AG04449 (cell line): Measurements from ENCODE around the gene ZNF239.
A peak's percentile ranks its signal among the peaks of the same experiment; 100 is the strongest.

Source experiments
- CTCF ChIA-PET: fragments of 350-600 bp; formaldehyde crosslinking; extraction: SDS; loops from one replicate; lab custom pipeline; 2021; ENCODE audit warnings: antibody characterized with exemption; lab: Yijun Ruan, JAX
- POLR2A ChIA-PET: fragments of 400-600, 350-600 bp; formaldehyde crosslinking; extraction: SDS; loops from one replicate; lab custom pipeline; 2020; ENCODE audit warnings: antibody characterized with exemption, inconsistent platforms; lab: Yijun Ruan, JAX
- DNase-seq: peaks from one replicate; pipeline ENCODE4 v3.0.0-alpha.2; 2010; ENCODE audit warnings: low read depth, low spot score
- H3K4me3 ChIP-seq: 2 replicates; pipeline ENCODE4 v1.5.1; 2011; ENCODE audit warnings: low read depth, mild to moderate bottlenecking, control low read depth, low read length
- CTCF ChIP-seq: IDR thresholded peaks from one replicate; pipeline ENCODE4 v1.5.1; 2011; ENCODE audit warnings: mild to moderate bottlenecking, moderate library complexity, low read length, control low read depth, inconsistent platforms; ENCODE audit not compliant: insufficient read depth; ENCODE audit errors: missing control alignments

The ZNF239 gene

GRCh38 chr10:43585046-43585445 is 10.6 kb upstream of the ZNF239 start:
- no peak for DNase-seq
- no peak for TF ChIP-seq CTCF
- H3K4me3 ChIP-seq: no peak overlapping the region
- ChIA-PET POLR2A (no interaction called here), CTCF (no interaction called here)

- CTCF ChIA-PET: no interaction called here
- no peak for DNase-seq
- no peak overlapping the region for H3K4me3 ChIP-seq
- POLR2A ChIA-PET: no interaction called here
- no peak for TF ChIP-seq CTCF
These were observed 9.6 kb upstream of the ZNF239 start for GRCh38 chr10:43584051-43584450.

GRCh38 chr10:43576580-43576979 is 2.2 kb upstream of the ZNF239 start:
- POLR2A ChIA-PET: no interaction called here

GRCh38 chr10:43576062-43576461 is 1.6 kb upstream of the ZNF239 start:
- POLR2A ChIA-PET: no interaction called here

More at GRCh38 chr10:43576580-43576979, 2.2 kb upstream of the ZNF239 start:
- no peak for TF ChIP-seq CTCF
- no peak for DNase-seq
- CTCF ChIA-PET: no interaction called here
- H3K4me3 ChIP-seq: no peak overlapping the region

GRCh38 chr10:43574906-43575305 is 490 bp upstream of the ZNF239 start:
- H3K4me3 ChIP-seq: peak overlapping the region; percentile 67
- no peak for DNase-seq
- ChIA-PET CTCF (no interaction called here), POLR2A (no interaction called here)
- no peak for TF ChIP-seq CTCF

More at GRCh38 chr10:43576062-43576461, 1.6 kb upstream of the ZNF239 start:
- CTCF ChIA-PET: no interaction called here
- DNase-seq: no peak
- TF ChIP-seq CTCF: no peak
- H3K4me3 ChIP-seq: no peak overlapping the region

GRCh38 chr10:43573250-43574000 is 991 bp downstream of the ZNF239 start:
- ChIA-PET CTCF (no interaction called here), POLR2A (interaction anchor here (0.8 to 1.4 kb wide), 3 partner anchors 10 to 75 kb away, joined by 3 to 5 read pairs (median 3); partner anchors contain the start of gene ZNF32)
- no peak for DNase-seq
- TF ChIP-seq CTCF: no peak
- H3K4me3 ChIP-seq: peak overlapping the region; percentile 67
